Progenitor cell of endocrine pancreas (in vitro differentiated cells): ENCODE measurements around the gene MGRN1. TPM values are rescaled to one million over a fixed set of nuclear protein-coding genes. Genes with fewer than 3 reads are reported as not detected.

Source experiments
- DNase-seq: peaks from one replicate; pipeline ENCODE4 v3.0.0; 2021; ENCODE audit warnings: low spot score; ENCODE audit not compliant: unreplicated experiment
- H3K27ac Mint-ChIP-seq: 2 replicates; pipeline ENCODE4 v1.8.0; 2021; ENCODE audit warnings: mild to moderate bottlenecking, moderate library complexity, mixed read lengths
- H3K27me3 Mint-ChIP-seq: 2 replicates; pipeline ENCODE4 v1.8.0; 2021; ENCODE audit warnings: mixed read lengths
- H3K36me3 Mint-ChIP-seq: 2 replicates; pipeline ENCODE4 v1.8.0; 2022; ENCODE audit warnings: mixed read lengths; ENCODE audit not compliant: insufficient read depth
- H3K4me1 Mint-ChIP-seq: 2 replicates; pipeline ENCODE4 v1.8.0; 2021; ENCODE audit warnings: low read depth, mixed read lengths
- H3K4me3 Mint-ChIP-seq: 2 replicates; pipeline ENCODE4 v1.8.0; 2021; ENCODE audit warnings: low read depth, mild to moderate bottlenecking, moderate library complexity, mixed read lengths
- H3K9me3 Mint-ChIP-seq: 2 replicates; pipeline ENCODE4 v1.8.0; 2021; ENCODE audit warnings: low read depth, mixed read lengths
- total RNA-seq: library from RNA; stranded (reverse); gene quantifications from 2 replicates; pipeline ENCODE4 v1.2.1, GENCODE V29; 2021
- TF ChIP-seq, protein P1 (sequence below): fragments of 200-600 bp; sonication (generic); IDR thresholded peaks from one replicate; pipeline ENCODE4 v1.5.0; 2021; ENCODE audit warnings: antibody characterized with exemption, mild to moderate bottlenecking; ENCODE audit not compliant: unreplicated experiment

The MGRN1 gene
- total RNA-seq, 1 donor from 2014 or later, result 104 TPM

GRCh38 chr16:4613636-4614570 lies 10.7 kb upstream of the MGRN1 start:
- H3K27me3 Mint-ChIP-seq, result no peaks in the 10 kb centered on the region
- peaks cover 21% of the 10 kb centered on the region for H3K4me1 Mint-ChIP-seq
- H3K36me3 Mint-ChIP-seq, result no peaks in the 10 kb centered on the region
- H3K9me3 Mint-ChIP-seq, result no peaks in the 10 kb centered on the region
- TF ChIP-seq, protein P1, sequence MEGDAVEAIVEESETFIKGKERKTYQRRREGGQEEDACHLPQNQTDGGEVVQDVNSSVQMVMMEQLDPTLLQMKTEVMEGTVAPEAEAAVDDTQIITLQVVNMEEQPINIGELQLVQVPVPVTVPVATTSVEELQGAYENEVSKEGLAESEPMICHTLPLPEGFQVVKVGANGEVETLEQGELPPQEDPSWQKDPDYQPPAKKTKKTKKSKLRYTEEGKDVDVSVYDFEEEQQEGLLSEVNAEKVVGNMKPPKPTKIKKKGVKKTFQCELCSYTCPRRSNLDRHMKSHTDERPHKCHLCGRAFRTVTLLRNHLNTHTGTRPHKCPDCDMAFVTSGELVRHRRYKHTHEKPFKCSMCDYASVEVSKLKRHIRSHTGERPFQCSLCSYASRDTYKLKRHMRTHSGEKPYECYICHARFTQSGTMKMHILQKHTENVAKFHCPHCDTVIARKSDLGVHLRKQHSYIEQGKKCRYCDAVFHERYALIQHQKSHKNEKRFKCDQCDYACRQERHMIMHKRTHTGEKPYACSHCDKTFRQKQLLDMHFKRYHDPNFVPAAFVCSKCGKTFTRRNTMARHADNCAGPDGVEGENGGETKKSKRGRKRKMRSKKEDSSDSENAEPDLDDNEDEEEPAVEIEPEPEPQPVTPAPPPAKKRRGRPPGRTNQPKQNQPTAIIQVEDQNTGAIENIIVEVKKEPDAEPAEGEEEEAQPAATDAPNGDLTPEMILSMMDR, result no peak
- peak overlapping the region; percentile 80 for H3K27ac Mint-ChIP-seq
- H3K4me3 Mint-ChIP-seq, result peak overlapping the region; percentile 74
- DNase-seq, result peak; percentile 37

DNA sequence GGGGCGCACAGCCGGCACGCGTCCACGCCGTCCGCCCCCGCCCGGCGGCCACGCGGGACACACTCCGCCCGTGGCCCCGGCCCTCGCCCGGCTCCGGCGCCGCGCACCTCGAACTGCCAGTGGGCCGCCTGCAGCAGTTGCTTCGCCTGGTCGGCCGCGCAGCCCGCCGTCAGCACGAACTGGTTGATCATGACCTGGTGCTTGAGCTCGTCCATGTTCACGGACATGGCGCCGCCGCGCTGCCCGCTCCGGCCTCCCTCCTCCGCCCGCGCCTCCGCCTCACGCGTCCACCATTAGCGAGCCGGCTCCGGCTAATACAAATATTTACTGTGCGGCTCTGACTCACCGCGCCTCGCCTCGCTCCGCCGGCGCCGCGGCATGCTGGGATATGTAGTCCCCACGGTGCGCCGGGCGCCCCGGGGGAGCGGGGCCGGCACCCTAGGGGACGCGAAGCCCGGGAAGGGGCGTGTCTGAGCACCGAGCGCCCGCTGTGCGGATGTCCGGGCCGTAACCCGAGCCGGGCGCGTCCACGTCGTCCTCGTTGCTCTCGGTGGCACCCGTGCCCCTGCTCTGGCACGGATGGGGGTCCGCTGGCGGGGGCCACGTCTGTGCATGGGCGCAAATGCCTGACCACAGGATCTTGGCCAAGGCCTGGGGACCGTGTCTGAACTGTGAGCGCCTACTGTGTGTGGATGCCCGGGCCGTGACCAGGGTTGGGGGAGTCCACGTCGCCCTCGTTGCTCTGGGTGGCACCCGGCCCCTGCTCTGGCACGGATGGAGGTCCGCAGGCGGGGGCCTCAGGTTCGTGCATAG lies 9.8 kb upstream of the MGRN1 start, which contains the start of gene UBALD1:
Gene UBALD1, minus strand, starts transcription at position 318 of the 813 bp plus-strand sequence. Its CDS starts 91 bp downstream, at position 227.
- no peaks in the 10 kb centered on the region for H3K36me3 Mint-ChIP-seq
- no peaks in the 10 kb centered on the region for H3K9me3 Mint-ChIP-seq

DNA sequence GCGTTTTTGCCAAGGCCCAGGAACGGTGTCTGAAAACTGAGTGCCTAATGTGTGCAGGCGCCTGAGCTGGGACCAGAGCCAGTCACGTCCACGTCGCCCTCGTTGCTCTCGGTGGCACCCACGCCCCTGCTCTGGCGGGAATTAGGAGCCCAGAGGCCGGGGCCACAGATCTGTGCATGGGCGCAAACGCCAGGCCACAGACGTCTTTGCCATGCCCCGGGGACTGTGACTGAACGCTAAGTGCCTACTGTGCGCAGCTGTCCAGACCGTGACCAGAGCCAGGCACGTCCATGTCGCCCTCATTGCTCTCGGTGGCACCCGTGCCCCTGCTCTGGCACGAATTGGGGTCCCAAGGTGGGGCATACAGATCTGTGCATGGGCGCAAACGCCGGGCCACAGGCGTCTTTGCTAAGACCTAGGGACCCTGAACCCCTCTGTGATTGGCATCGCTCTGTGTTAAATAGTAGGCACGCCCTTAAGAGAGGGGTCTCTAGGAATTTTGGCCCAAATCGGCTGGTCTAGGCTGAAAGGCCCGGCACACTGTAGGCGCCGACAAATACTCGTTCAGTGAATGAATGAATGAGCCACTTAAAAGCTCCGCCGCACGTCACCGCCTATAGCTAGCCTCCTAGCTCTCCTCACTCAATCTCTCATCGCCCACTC lies 9.1 kb upstream of the MGRN1 start:
- Mint-ChIP-seq H3K27me3 (no peaks in the 10 kb centered on the region), H3K9me3 (no peaks in the 10 kb centered on the region), H3K36me3 (no peaks in the 10 kb centered on the region), H3K4me1 (peaks cover 23% of the 10 kb centered on the region), H3K4me3 (peak overlapping the region; percentile 85), H3K27ac (peak overlapping the region; percentile 80)
- no peak for DNase-seq
- TF ChIP-seq, protein P1, result no peak

More for the DNA sequence above, 9.8 kb upstream of the MGRN1 start, which contains the start of gene UBALD1:
- TF ChIP-seq, protein P1, result no peak
- Mint-ChIP-seq H3K27me3 (no peaks in the 10 kb centered on the region), H3K4me1 (peaks cover 21% of the 10 kb centered on the region), H3K27ac (peak within 1 kb of the TSS; percentile 95), H3K4me3 (peak within 1 kb of the TSS; percentile 85)
- peak; percentile 76 for DNase-seq

DNA sequence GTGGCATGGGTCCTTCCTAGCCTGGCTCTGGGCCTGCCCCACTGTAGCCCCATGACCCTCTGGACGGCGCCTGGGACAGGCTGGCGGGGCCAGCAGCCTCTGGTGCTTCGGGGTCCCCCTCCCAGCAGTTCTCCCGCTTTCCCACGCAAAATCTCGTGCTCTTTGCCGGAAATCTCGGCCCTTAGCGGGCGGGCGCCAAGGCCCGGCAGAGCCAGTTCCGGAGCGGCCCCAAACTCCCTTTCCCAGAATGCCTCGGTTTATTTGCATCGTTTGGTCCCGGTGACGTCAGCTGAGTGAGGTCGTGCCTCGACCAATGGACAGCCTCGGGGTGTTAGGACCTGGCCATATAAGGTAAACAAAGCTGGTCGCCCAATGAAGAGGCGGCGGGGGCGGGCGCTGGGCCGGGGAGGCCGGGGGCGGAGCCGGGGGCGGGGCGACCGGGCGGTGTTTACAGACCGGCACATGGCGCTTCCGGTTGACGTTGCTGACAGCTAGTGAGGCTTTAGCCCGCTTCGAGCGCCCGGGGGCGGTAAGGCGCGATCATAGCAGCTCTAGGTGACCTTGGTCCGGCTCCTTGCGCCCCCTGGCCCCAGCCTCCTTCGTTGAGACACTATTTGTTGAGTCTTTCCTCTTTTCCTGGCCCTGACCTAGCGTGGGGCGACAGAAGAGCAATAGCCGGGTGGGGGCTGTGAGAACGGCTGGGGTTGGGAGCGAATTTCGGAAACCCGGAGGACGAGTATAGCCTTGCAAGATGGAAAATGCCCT lies 8.4 kb upstream of the MGRN1 start:
- H3K36me3 Mint-ChIP-seq, result no peaks in the 10 kb centered on the region
- H3K4me1 Mint-ChIP-seq, result peaks cover 26% of the 10 kb centered on the region
- TF ChIP-seq, protein P1, result peak; percentile 58
- peak overlapping the region; percentile 85 for H3K4me3 Mint-ChIP-seq
- no peaks in the 10 kb centered on the region for H3K27me3 Mint-ChIP-seq
- H3K27ac Mint-ChIP-seq, result peak overlapping the region; percentile 100
- peak; percentile 95 for DNase-seq
- no peaks in the 10 kb centered on the region for H3K9me3 Mint-ChIP-seq
